GM06990 (cell line): ENCODE results near the gene IGF2BP1.
"Not testable (repeated sequence)": the region's sequence is repeated elsewhere in the genome, so short reads cannot be mapped to it uniquely, and the experiment has no call there.

Source experiments
- DNase-seq: peaks from one replicate; pipeline ENCODE4 v3.0.0-alpha.2; 2011; ENCODE audit not compliant: insufficient read length; ENCODE audit errors: extremely low read depth
- H3K27me3 ChIP-seq: replicated peaks from 2 replicates; pipeline ENCODE4 v1.6.0; 2011; ENCODE audit warnings: low read length; ENCODE audit not compliant: control insufficient read depth, insufficient read depth
- H3K36me3 ChIP-seq: 2 replicates; pipeline ENCODE4 v1.5.1; 2011; ENCODE audit warnings: low read length; ENCODE audit not compliant: control insufficient read depth, insufficient read depth
- H3K4me3 ChIP-seq: replicated peaks from 2 replicates; pipeline ENCODE4 v1.5.1; 2011; ENCODE audit warnings: low read depth, mild to moderate bottlenecking, control low read depth, low read length
- CTCF ChIP-seq: IDR thresholded peaks from 2 replicates; pipeline ENCODE4 v1.5.1; 2011; ENCODE audit warnings: low read length, control low read depth, mild to moderate bottlenecking, inconsistent platforms; ENCODE audit not compliant: insufficient read depth, poor library complexity, severe bottlenecking

The IGF2BP1 gene

GRCh38 chr17:49082231-49082630 is 85.0 kb downstream of the IGF2BP1 start:
- no peak for TF ChIP-seq CTCF
- DNase-seq: no peak
- H3K27me3 ChIP-seq: no peaks in the 10 kb centered on the region; the same call in 1 of the 2 replicates
- no peaks in the 10 kb centered on the region for H3K36me3 ChIP-seq
- H3K4me3 ChIP-seq: no peak overlapping the region

- H3K27me3 ChIP-seq, H3K4me3 ChIP-seq, H3K36me3 ChIP-seq, DNase-seq: not testable (repeated sequence)
Observed at GRCh38 chr17:49085046-49085445, 87.9 kb downstream of the IGF2BP1 start.

GRCh38 chr17:49085565-49086315 is 88.6 kb downstream of the IGF2BP1 start:
- no peak for TF ChIP-seq CTCF
- no peak for DNase-seq
- no peaks in the 10 kb centered on the region; the same call in 1 of the 2 replicates for H3K27me3 ChIP-seq

GRCh38 chr17:49086316-49086605 is 89.1 kb downstream of the IGF2BP1 start:
- no peak for TF ChIP-seq CTCF
- H3K4me3 ChIP-seq: no peak overlapping the region
- DNase-seq: no peak
- no peaks in the 10 kb centered on the region; the same call in 1 of the 2 replicates for H3K27me3 ChIP-seq
- H3K36me3 ChIP-seq: no peaks in the 10 kb centered on the region

More at GRCh38 chr17:49085565-49086315, 88.6 kb downstream of the IGF2BP1 start:
- no peak overlapping the region for H3K4me3 ChIP-seq
- no peaks in the 10 kb centered on the region for H3K36me3 ChIP-seq

- no peak for TF ChIP-seq CTCF
- DNase-seq: no peak
- Histone ChIP-seq H3K36me3 (no peaks in the 10 kb centered on the region), H3K27me3 (no peaks in the 10 kb centered on the region; the same call in 1 of the 2 replicates), H3K4me3 (no peak overlapping the region)
Observed at GRCh38 chr17:49086649-49087048, 89.5 kb downstream of the IGF2BP1 start.

GRCh38 chr17:49089094-49089493 is 91.9 kb downstream of the IGF2BP1 start:
- Histone ChIP-seq H3K27me3 (no peaks in the 10 kb centered on the region; the same call in none of the 2 replicates), H3K4me3 (no peak overlapping the region), H3K36me3 (no peaks in the 10 kb centered on the region)
- TF ChIP-seq CTCF: no peak
- no peak for DNase-seq
